Activated naive CD8-positive, alpha-beta T cell treated with anti-CD3 and anti-CD28 coated beads, Interleukin-2, amount 10 ng/mL, durations not matched to agents 7 days and 5 days (primary cell): Measurements from ENCODE around the gene CDH2. TPM values are rescaled to one million over a fixed set of nuclear protein-coding genes. Genes with fewer than 3 reads are reported as not detected.

Experiments used
- ATAC-seq: fragments of 150-1000 bp; cut with Tn5 transposase; one replicate; pipeline ENCODE4 v1.10.0; 2021; ENCODE audit warnings: low read depth, moderate library complexity
- POLR2A ChIA-PET: fragments of 350-600 bp; sonication (Branson Sonifier 250); formaldehyde crosslinking; loops from one replicate; lab custom pipeline; 2021; ENCODE audit warnings: antibody characterized with exemption; lab: Charles Lee
- DNase-seq: peaks from one replicate; pipeline ENCODE4 v3.0.0; 2021
- H3K27ac Mint-ChIP-seq: one replicate; pipeline ENCODE4 v1.8.0; 2022; ENCODE audit warnings: mild to moderate bottlenecking, mixed read lengths
- H3K27me3 Mint-ChIP-seq: one replicate; pipeline ENCODE4 v1.8.0; 2022; ENCODE audit warnings: mild to moderate bottlenecking, moderate library complexity, mixed read lengths
- H3K36me3 Mint-ChIP-seq: one replicate; pipeline ENCODE4 v1.8.0; 2021; ENCODE audit warnings: mild to moderate bottlenecking, mixed read lengths
- H3K4me1 Mint-ChIP-seq: one replicate; pipeline ENCODE4 v1.8.0; 2021; ENCODE audit warnings: mixed read lengths
- H3K4me3 Mint-ChIP-seq: one replicate; pipeline ENCODE4 v1.8.0; 2022; ENCODE audit warnings: mild to moderate bottlenecking, moderate library complexity, mixed read lengths
- H3K9me3 Mint-ChIP-seq: one replicate; pipeline ENCODE4 v1.8.0; 2021; ENCODE audit warnings: mixed read lengths
- total RNA-seq, 2 experiments: library from RNA; stranded (reverse); gene quantifications; one replicate each; pipeline ENCODE4 v1.2.3, GENCODE V29; 2021

The CDH2 gene
- not detected for total RNA-seq

DNA sequence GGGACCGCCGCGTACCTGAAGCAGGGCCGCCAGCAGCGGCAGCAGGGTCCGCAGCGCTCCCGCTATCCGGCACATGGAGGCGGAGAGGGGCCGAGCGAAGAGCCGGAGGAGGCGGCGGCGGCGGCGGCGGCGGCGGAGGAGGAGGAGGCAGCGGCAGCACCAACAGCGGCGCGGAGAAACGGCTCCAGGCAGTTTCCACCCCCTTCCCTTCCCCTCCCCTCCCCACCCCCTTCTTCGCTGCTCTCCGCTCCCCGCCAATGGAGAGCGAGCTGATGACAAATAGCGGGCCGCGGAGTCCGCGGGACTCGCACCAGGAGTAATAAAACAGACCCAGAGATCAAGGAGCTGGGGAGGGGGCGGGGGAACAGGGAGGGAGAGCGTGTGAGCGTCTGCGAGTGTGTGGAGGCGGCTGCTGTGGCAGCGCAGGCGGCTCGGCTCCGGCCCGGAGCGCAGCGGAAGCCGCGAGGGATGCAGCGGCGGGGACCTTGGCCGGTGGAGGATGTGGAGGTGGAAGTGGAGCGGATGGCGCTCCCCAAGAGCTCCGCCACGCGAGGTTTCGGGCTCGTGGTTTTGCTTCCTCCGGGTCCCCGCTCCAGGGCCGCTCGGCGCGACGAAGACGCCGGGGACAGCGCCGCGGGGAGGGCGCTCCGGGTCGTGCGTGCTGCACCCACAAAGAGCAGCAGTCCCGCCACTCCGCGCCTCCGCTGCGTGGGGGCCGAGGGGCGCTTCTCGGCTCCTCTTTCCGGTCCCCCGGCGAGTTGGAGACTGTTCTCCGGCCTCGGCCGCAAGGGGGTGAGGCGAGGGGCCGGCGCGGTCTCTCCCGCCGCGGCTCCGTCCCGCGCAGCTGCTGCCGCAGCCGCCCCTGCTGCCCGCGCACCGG is at the start of gene CDH2:
CDH2 (minus strand) TSS at position 183 of the 880 bp plus-strand sequence; CDS start at position 75, 108 bp downstream.
- Mint-ChIP-seq H3K27me3 (peaks cover 30% of the 10 kb centered on the region), H3K9me3 (peaks cover 2% of the 10 kb centered on the region), H3K4me3 (peak within 1 kb of the TSS; percentile 63), H3K36me3 (peaks cover 7% of the 10 kb centered on the region), H3K4me1 (peaks cover 5% of the 10 kb centered on the region), H3K27ac (no peak within 1 kb of the TSS)
- DNase-seq: peak; percentile 51
- peak; percentile 81 for ATAC-seq
- POLR2A ChIA-PET: no interaction called here

DNA sequence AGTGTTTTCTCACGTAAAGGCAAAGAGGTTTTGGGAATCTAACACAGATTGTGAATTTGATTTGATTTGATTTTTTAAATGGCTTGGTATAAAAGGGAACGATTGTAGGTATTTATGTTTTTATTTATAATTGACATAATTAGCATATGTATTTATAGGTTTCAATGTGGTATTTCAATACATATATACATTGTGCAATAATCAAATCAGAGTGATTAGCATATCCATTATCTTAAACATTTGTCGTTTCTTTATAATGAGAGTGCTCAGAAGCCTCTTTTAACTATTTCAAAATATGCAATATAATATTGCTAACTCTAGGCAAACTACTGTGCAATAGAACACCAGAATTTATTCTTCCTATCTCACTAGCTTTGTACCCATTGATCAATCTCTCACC is 35.1 kb upstream of the CDH2 start:
- Mint-ChIP-seq H3K27me3 (no peaks in the 10 kb centered on the region), H3K4me1 (peaks cover 6% of the 10 kb centered on the region), H3K4me3 (no peak overlapping the region), H3K36me3 (no peaks in the 10 kb centered on the region), H3K27ac (no peak overlapping the region), H3K9me3 (peaks cover 8% of the 10 kb centered on the region)
- DNase-seq (no peak), ATAC-seq (no peak)
- POLR2A ChIA-PET: no interaction called here

DNA sequence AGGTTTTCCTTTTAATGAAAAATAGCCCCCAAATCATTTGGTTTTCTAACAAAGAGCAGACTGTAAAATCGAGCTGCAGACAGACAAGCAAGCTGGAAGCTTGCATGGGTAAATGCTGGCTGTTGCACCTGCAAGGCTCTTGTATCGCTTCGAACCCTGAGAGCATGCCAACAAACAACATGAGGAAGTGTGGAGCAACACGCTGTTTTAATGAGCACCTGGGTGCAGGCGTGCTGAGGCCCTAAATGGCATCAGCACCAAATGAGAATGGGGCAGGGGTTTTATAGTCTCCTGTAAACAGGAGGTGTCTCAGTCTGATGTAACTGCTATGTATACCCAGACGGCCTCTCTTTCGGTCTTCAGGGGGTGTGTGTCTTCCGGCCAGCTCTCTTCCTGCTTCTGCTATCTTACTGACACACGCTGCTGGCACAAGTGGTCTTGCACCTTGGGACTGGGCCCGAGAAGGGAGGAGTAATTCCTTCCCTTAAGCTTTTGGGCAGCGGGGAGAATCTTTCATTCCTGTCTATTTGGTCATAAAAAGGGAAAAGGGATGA is 31.9 kb upstream of the CDH2 start:
- ATAC-seq: no peak
- peaks cover 6% of the 10 kb centered on the region for H3K4me1 Mint-ChIP-seq
- peaks cover 3% of the 10 kb centered on the region for H3K27me3 Mint-ChIP-seq
- H3K9me3 Mint-ChIP-seq: peaks cover 10% of the 10 kb centered on the region
- H3K27ac Mint-ChIP-seq: no peak overlapping the region
- POLR2A ChIA-PET: no interaction called here
- no peak for DNase-seq
- H3K36me3 Mint-ChIP-seq: no peaks in the 10 kb centered on the region
- no peak overlapping the region for H3K4me3 Mint-ChIP-seq

DNA sequence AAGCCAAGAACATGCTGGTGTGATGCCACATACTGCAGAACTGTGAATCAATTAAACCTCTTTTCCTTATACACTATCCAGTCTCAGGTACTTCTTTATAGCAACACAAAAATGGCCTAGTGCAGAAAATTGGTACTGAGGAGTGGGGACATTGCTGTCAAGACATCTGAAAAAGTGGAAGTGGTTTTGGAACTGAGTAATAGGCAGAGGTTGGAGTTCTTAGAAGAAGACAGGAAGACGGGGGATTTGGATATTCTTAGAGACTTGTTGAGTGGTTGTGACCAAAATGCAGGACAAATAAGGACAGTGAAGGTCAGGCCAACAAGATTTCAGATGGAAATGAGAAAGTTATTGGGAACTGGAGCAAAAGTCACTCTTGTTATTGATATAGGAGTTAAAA is 31.3 kb upstream of the CDH2 start:
- H3K27ac Mint-ChIP-seq: no peak overlapping the region
- DNase-seq: no peak
- H3K4me3 Mint-ChIP-seq: no peak overlapping the region
- H3K4me1 Mint-ChIP-seq: peaks cover 6% of the 10 kb centered on the region
- H3K27me3 Mint-ChIP-seq: peaks cover 3% of the 10 kb centered on the region
- H3K36me3 Mint-ChIP-seq: no peaks in the 10 kb centered on the region
- no peak for ATAC-seq
- H3K9me3 Mint-ChIP-seq: peaks cover 10% of the 10 kb centered on the region
- POLR2A ChIA-PET: no interaction called here

DNA sequence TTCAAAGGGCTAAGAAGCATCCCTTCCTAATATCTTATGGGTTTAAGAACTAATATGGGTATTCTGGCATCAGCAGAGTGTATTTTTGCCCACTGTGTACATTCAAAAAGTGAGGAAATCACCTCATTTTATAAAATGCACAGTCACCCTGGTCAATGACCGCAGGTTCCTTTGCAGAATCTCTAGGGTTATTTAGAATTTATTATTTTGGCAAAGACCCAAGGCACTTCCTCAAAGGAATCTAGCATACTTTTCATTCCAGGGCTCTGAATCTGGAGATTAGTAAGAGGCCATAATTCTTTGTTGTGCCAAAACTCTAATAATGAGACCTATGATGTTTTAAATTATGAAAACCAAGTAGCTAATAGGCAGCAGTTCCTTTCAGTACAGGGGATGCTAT is 27.2 kb upstream of the CDH2 start:
- peaks cover 9% of the 10 kb centered on the region for H3K9me3 Mint-ChIP-seq
- POLR2A ChIA-PET: no interaction called here
- H3K27ac Mint-ChIP-seq: no peak overlapping the region
- H3K4me3 Mint-ChIP-seq: no peak overlapping the region
- DNase-seq (no peak), ATAC-seq (no peak)
- peaks cover 3% of the 10 kb centered on the region for H3K27me3 Mint-ChIP-seq
- peaks cover 6% of the 10 kb centered on the region for H3K4me1 Mint-ChIP-seq
- no peaks in the 10 kb centered on the region for H3K36me3 Mint-ChIP-seq

GRCh38 chr18:28201056-28201455 is 24.1 kb upstream of the CDH2 start:
- Mint-ChIP-seq H3K27ac (no peak overlapping the region), H3K4me3 (no peak overlapping the region)
- POLR2A ChIA-PET: no interaction called here

DNA sequence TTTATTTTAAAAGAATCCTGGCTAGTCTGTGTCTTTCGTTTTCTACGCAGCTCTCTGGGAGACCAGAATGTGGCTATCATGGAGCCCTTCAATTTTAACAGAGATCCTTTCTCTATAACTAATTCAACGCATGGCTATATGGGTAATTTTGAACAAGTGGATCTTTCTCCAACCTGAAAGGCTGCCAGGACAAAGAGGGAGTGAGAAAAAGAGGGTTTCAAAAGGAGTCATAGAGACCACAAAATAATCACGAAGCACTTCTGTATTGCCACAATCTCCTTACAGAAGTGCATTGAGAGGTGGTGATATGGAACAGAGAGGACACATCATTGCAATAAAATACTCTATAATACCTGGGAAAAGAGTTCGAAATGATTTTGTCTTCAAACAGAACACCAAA is 21.7 kb upstream of the CDH2 start:
- ATAC-seq (no peak), DNase-seq (no peak)
- Mint-ChIP-seq H3K4me1 (no peaks in the 10 kb centered on the region), H3K27me3 (no peaks in the 10 kb centered on the region), H3K27ac (no peak overlapping the region), H3K9me3 (no peaks in the 10 kb centered on the region), H3K4me3 (no peak overlapping the region), H3K36me3 (no peaks in the 10 kb centered on the region)
- POLR2A ChIA-PET: no interaction called here

More at GRCh38 chr18:28201056-28201455, 24.1 kb upstream of the CDH2 start:
- no peaks in the 10 kb centered on the region for H3K4me1 Mint-ChIP-seq
- H3K36me3 Mint-ChIP-seq: no peaks in the 10 kb centered on the region
- DNase-seq (no peak), ATAC-seq (no peak)
- H3K27me3 Mint-ChIP-seq: no peaks in the 10 kb centered on the region
- peaks cover 1% of the 10 kb centered on the region for H3K9me3 Mint-ChIP-seq

GRCh38 chr18:28193177-28193778 is 16.3 kb upstream of the CDH2 start:
- POLR2A ChIA-PET: no interaction called here
- no peaks in the 10 kb centered on the region for H3K9me3 Mint-ChIP-seq
- no peaks in the 10 kb centered on the region for H3K27me3 Mint-ChIP-seq
- H3K36me3 Mint-ChIP-seq: no peaks in the 10 kb centered on the region
- no peak for DNase-seq
- no peak overlapping the region for H3K4me3 Mint-ChIP-seq
- no peak for ATAC-seq
- H3K4me1 Mint-ChIP-seq: no peaks in the 10 kb centered on the region
- no peak overlapping the region for H3K27ac Mint-ChIP-seq

- H3K27ac Mint-ChIP-seq: no peak overlapping the region
- DNase-seq (no peak), ATAC-seq (no peak)
- H3K36me3 Mint-ChIP-seq: no peaks in the 10 kb centered on the region
- no peaks in the 10 kb centered on the region for H3K4me1 Mint-ChIP-seq
- H3K9me3 Mint-ChIP-seq: no peaks in the 10 kb centered on the region
- H3K4me3 Mint-ChIP-seq: no peak overlapping the region
- no peaks in the 10 kb centered on the region for H3K27me3 Mint-ChIP-seq
- POLR2A ChIA-PET: no interaction called here
Measured at GRCh38 chr18:28189400-28190239, 12.7 kb upstream of the CDH2 start.

DNA sequence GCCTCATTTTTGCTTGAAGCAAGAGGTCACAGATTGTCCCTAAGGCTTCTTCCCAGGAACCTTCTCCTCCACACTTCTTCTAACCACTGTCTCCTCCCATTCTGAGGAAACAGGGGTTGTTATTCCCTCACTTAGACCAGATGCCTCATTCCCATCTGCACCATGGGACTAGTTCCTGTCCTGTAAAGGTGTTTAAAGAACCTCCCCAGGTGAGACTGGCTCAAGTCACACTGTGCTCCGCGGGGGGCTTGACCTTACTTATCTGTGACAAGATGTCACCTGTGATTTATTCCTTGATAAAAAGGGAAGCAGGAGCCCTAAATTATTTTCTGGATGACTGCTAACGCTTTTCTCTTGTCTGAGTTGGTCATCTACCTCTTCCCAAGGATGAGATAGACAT is 8.2 kb upstream of the CDH2 start:
- H3K27me3 Mint-ChIP-seq: no peaks in the 10 kb centered on the region
- POLR2A ChIA-PET: no interaction called here
- DNase-seq: no peak
- no peak overlapping the region for H3K27ac Mint-ChIP-seq
- no peaks in the 10 kb centered on the region for H3K4me1 Mint-ChIP-seq
- no peak overlapping the region for H3K4me3 Mint-ChIP-seq
- no peaks in the 10 kb centered on the region for H3K36me3 Mint-ChIP-seq
- no peak for ATAC-seq
- no peaks in the 10 kb centered on the region for H3K9me3 Mint-ChIP-seq

DNA sequence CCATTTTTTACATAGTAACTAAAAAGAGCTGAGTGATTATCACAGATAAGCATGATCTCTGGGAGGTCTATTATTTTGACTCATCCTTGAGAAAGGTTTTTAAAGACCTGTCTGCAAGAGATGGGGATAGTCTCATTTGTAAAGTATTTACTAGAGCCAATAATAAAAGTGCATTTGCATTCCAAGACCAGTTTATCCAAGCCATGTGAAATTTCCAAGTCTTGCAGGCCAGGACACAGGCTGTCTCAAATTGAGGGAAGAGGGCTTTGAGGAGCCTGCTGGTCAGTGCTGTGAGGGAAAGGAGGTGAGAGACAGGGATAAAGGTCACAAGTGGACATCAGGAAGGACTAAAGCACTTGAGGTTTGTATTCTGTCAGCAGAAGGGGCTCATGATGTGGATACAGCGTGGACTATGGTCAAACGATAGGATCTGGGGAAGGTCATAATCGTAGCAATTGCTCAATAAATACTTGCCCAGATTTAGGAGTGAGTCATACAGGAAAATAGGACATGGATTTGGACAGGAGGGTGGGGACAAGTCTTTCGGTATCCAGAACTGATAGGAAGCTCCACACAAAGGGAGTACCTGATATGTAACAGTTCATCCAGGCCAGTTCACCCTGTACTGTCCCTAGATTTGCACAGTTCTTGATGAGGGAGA is 6.6 kb upstream of the CDH2 start:
- Mint-ChIP-seq H3K27me3 (peaks cover 6% of the 10 kb centered on the region), H3K4me1 (no peaks in the 10 kb centered on the region), H3K36me3 (no peaks in the 10 kb centered on the region), H3K4me3 (no peak overlapping the region), H3K9me3 (no peaks in the 10 kb centered on the region), H3K27ac (no peak overlapping the region)
- ATAC-seq: no peak
- DNase-seq: no peak
- POLR2A ChIA-PET: no interaction called here

DNA sequence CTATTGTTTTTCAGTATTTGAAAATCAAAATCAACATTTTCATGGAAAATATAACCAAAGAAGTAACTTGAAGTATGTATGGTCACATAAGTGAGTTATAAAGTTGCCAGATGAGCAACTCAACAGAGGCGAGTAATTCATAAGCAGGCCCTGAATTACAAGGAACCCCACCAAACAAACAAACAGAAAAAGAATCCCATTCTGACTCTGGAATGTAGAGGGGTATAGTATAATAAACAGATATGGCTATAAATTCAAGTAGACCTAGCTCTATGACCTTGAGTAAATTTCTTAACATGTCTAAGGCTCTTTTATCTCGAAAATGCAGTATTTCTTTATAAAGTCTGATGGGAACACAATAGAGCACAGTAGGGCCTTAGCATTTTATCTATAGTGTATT is 4.7 kb upstream of the CDH2 start:
- Mint-ChIP-seq H3K36me3 (no peaks in the 10 kb centered on the region), H3K27ac (no peak overlapping the region), H3K4me1 (peaks cover 2% of the 10 kb centered on the region), H3K27me3 (peaks cover 12% of the 10 kb centered on the region), H3K9me3 (no peaks in the 10 kb centered on the region), H3K4me3 (no peak overlapping the region)
- no peak for DNase-seq
- ATAC-seq: no peak
- POLR2A ChIA-PET: no interaction called here

DNA sequence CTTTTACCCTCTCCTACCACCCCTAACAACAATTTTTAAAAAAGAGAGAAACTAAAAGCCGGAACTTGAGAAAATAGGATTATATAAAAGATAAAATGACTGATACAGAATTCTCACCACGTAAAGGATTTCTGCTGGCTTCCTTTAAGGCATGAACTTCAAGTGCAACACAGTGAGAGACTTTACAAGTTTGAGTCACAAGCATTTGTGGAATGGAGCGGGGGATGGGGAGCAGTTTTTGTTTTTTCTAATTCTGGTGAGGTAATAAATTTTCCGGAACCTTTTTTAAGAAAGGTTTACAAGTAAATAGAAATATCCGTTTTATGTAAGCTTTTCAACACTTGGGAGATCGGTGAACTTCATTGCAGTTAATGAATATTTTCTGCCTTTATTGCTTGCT is 1.8 kb upstream of the CDH2 start:
- ATAC-seq (no peak), DNase-seq (no peak)
- Mint-ChIP-seq H3K27ac (no peak overlapping the region), H3K27me3 (peaks cover 30% of the 10 kb centered on the region), H3K9me3 (peaks cover 2% of the 10 kb centered on the region), H3K4me1 (peaks cover 5% of the 10 kb centered on the region), H3K4me3 (no peak overlapping the region), H3K36me3 (peaks cover 7% of the 10 kb centered on the region)
- POLR2A ChIA-PET: no interaction called here
